GM12878 (cell line): ENCODE results near the gene KIF26A. TPM values are rescaled to one million over a fixed set of nuclear protein-coding genes. Genes with fewer than 3 reads are reported as not detected.

Source experiments
- HSF1 ChIP-seq: fragments of 150-350 bp; IDR thresholded peaks from 2 replicates; pipeline ENCODE4 v1.6.1; 2014; ENCODE audit warnings: mild to moderate bottlenecking, low read depth, low read length
- IRF5 ChIP-seq: fragments of 450-650 bp; IDR thresholded peaks from 2 replicates; pipeline ENCODE4 v1.6.1; 2017; ENCODE audit warnings: borderline replicate concordance
- REST ChIP-seq: IDR thresholded peaks from 2 replicates; pipeline ENCODE4 v1.6.1; 2012; ENCODE audit warnings: mild to moderate bottlenecking, low read depth, low read length
- STAT1 ChIP-seq: fragments of 450-650 bp; conservative IDR thresholded peaks from 2 replicates; pipeline ENCODE4 v1.6.1; 2014; ENCODE audit warnings: antibody characterized with exemption, mild to moderate bottlenecking
- polyA plus RNA-seq, 11 experiments: library from polyadenylated mRNA; depleted of rRNA in 4 of 11; unstranded in 6 of 11; stranded (reverse) in 5 of 11; fragments of >200 nt; fragmentation: Nextera tagmentation in 4 of 11; fragmentation: Illumina TruSeq in 1 of 11; extraction: Ambion mirVana in 4 of 11; extraction: Trizol in 1 of 11; gene quantifications; 1 replicate in 1 of 11; 2 replicates in 10 of 11; pipeline versions ENCODE4 v1.2.1 to v1.2.3, GENCODE V29; 2011 to 2016; ENCODE audit warnings: inconsistent platforms in 2 of 11, missing spikeins in 2 of 11, low read depth in 1 of 11
- total RNA-seq, 4 experiments: library from RNA; depleted of rRNA in 3 of 4; stranded (reverse); fragments of >200 nt in 3 of 4; fragmentation: Illumina TruSeq in 1 of 4; extraction: Trizol in 1 of 4; gene quantifications; 2 replicates each; pipeline versions ENCODE4 v1.2.1 to v1.2.3, GENCODE V29; 2013 to 2021
- TF ChIP-seq, protein P1 (sequence below): IDR thresholded peaks from 2 replicates; pipeline ENCODE4 v1.6.1; 2012; ENCODE audit warnings: low read depth, low read length, improper control_type of control experiment

Gene KIF26A
- total and polyA plus RNA-seq, 10 of the 15 experiments (the other 5 are each of a cell fraction or from before 2014, with no cell fraction given), result 0.05 TPM; not detected in 9

GRCh38 chr14:104202259-104203070 is 64.1 kb downstream of the KIF26A start (continued):
- TF ChIP-seq, protein P1, sequence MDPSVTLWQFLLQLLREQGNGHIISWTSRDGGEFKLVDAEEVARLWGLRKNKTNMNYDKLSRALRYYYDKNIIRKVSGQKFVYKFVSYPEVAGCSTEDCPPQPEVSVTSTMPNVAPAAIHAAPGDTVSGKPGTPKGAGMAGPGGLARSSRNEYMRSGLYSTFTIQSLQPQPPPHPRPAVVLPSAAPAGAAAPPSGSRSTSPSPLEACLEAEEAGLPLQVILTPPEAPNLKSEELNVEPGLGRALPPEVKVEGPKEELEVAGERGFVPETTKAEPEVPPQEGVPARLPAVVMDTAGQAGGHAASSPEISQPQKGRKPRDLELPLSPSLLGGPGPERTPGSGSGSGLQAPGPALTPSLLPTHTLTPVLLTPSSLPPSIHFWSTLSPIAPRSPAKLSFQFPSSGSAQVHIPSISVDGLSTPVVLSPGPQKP, result no peak
- TF ChIP-seq REST (no peak), STAT1 (no peak), IRF5 (no peak), HSF1 (no peak)
